CD14-positive monocyte (primary cell): Measurements from ENCODE around the gene VPS52. TPM values are rescaled to one million over a fixed set of nuclear protein-coding genes. Genes with fewer than 3 reads are reported as not detected.

ENCODE experiments used
- DNase-seq, 3 donors: peaks; one replicate each; pipeline ENCODE4 v3.0.0-alpha.2; 2011 to 2022
- H2AFZ ChIP-seq: 2 replicates; pipeline ENCODE4 v1.6.0; 2012; ENCODE audit warnings: mild to moderate bottlenecking, low read depth, low read length, inconsistent platforms; ENCODE audit not compliant: insufficient read depth, poor library complexity, severe bottlenecking
- H3K27ac ChIP-seq, 2 donors: 1 replicate in 1 of 2; 2 replicates in 1 of 2; pipeline ENCODE4 v1.5.1; 2012 to 2013; ENCODE audit warnings: low read length in 2 of 2, control low read depth in 1 of 2, inconsistent platforms in 1 of 2, low read depth in 1 of 2, mild to moderate bottlenecking in 1 of 2
- H3K27me3 ChIP-seq, 2 donors: one replicate each; pipeline versions ENCODE4 v1.6.0 to v1.6.1; 2011 to 2013; ENCODE audit warnings: low read length in 2 of 2; ENCODE audit not compliant: control insufficient read depth in 2 of 2, insufficient read depth in 2 of 2
- H3K36me3 ChIP-seq, 2 donors: replicated peaks in 1 of 2; 1 replicate in 1 of 2; 2 replicates in 1 of 2; pipeline versions ENCODE4 v1.5.1 to v1.6.1; 2012 to 2013; ENCODE audit warnings: low read length in 2 of 2, control low read depth in 1 of 2, inconsistent platforms in 1 of 2, mild to moderate bottlenecking in 1 of 2; ENCODE audit not compliant: insufficient read depth in 2 of 2, control insufficient read depth in 1 of 2
- H3K4me1 ChIP-seq, 2 donors: 1 replicate in 1 of 2; 2 replicates in 1 of 2; pipeline versions ENCODE4 v1.5.1 to v1.6.1; 2012 to 2013; ENCODE audit warnings: low read length in 2 of 2, control low read depth in 1 of 2, inconsistent platforms in 1 of 2, mild to moderate bottlenecking in 1 of 2, moderate library complexity in 1 of 2; ENCODE audit not compliant: insufficient read depth in 2 of 2, control insufficient read depth in 1 of 2
- H3K4me2 ChIP-seq: replicated peaks from 2 replicates; pipeline ENCODE3; 2012; ENCODE audit warnings: low read length, moderate library complexity, mild to moderate bottlenecking; ENCODE audit not compliant: poor library complexity, severe bottlenecking; ENCODE audit errors: extremely low read depth
- H3K4me3 ChIP-seq, 3 experiments: fragments of 200-600 bp in 1 of 3; sonication (generic) in 1 of 3; replicated peaks in 1 of 3; 1 replicate in 2 of 3; 2 replicates in 1 of 3; pipeline ENCODE4 v1.5.1; 2011 to 2013; ENCODE audit warnings: low read length in 3 of 3, mild to moderate bottlenecking in 3 of 3, control low read depth in 2 of 3, low read depth in 2 of 3, inconsistent platforms in 1 of 3, moderate library complexity in 1 of 3
- H3K79me2 ChIP-seq: 2 replicates; pipeline ENCODE4 v1.6.0; 2012; ENCODE audit warnings: mild to moderate bottlenecking, control low read depth, inconsistent platforms, low read length, moderate library complexity; ENCODE audit not compliant: insufficient read depth
- H3K9ac ChIP-seq: 2 replicates; pipeline ENCODE4 v1.6.0; 2017; ENCODE audit warnings: low read length, mild to moderate bottlenecking; ENCODE audit not compliant: insufficient read depth, poor library complexity, severe bottlenecking
- H3K9me3 ChIP-seq, 2 donors: replicated peaks in 1 of 2; 1 replicate in 1 of 2; 2 replicates in 1 of 2; pipeline versions ENCODE4 v1.5.1 to v1.6.1; 2012 to 2013; ENCODE audit warnings: low read length in 2 of 2, control low read depth in 1 of 2; ENCODE audit not compliant: control insufficient read depth in 1 of 2, insufficient read depth in 1 of 2
- H4K20me1 ChIP-seq: 2 replicates; pipeline ENCODE4 v1.6.0; 2012; ENCODE audit warnings: mild to moderate bottlenecking, low read length, control low read depth, moderate library complexity; ENCODE audit not compliant: insufficient read depth
- H3K27ac Mint-ChIP-seq, 7 donors: one replicate each; pipeline ENCODE4 v1.8.0; 2020; ENCODE audit warnings: mild to moderate bottlenecking in 7 of 7, mixed read lengths in 7 of 7, moderate library complexity in 6 of 7, inconsistent platforms in 2 of 7
- H3K27me3 Mint-ChIP-seq, 3 donors: one replicate each; pipeline ENCODE4 v1.8.0; 2021 to 2022; ENCODE audit warnings: low read depth in 3 of 3, mild to moderate bottlenecking in 3 of 3, mixed read lengths in 3 of 3, moderate library complexity in 3 of 3, inconsistent platforms in 1 of 3
- H3K36me3 Mint-ChIP-seq, 2 donors: one replicate each; pipeline ENCODE4 v1.8.0; 2020; ENCODE audit warnings: mixed read lengths in 2 of 2, inconsistent platforms in 1 of 2, mild to moderate bottlenecking in 1 of 2
- H3K4me1 Mint-ChIP-seq: one replicate; pipeline ENCODE4 v1.8.0; 2020; ENCODE audit warnings: mild to moderate bottlenecking, mixed read lengths
- H3K4me3 Mint-ChIP-seq, 2 donors: one replicate each; pipeline ENCODE4 v1.8.0; 2020; ENCODE audit warnings: mild to moderate bottlenecking in 2 of 2, mixed read lengths in 2 of 2, moderate library complexity in 1 of 2
- H3K9me3 Mint-ChIP-seq, 7 donors: one replicate each; pipeline ENCODE4 v1.8.0; 2020 to 2022; ENCODE audit warnings: mixed read lengths in 7 of 7, mild to moderate bottlenecking in 6 of 7, moderate library complexity in 6 of 7, inconsistent platforms in 2 of 7
- CTCF ChIP-seq: fragments of 200-600 bp; IDR thresholded peaks from one replicate; pipeline ENCODE4 v1.8.0; 2022; ENCODE audit warnings: antibody characterized with exemption, mild to moderate bottlenecking
- WGBS: methylation state at CpG from one replicate; pipeline ENCODE4 v1.1.5; 2013; ENCODE audit warnings: missing lambda C conversion rate; ENCODE audit not compliant: insufficient coverage; 5-methylcytosine and 5-hydroxymethylcytosine counted together
- intact Hi-C, 2 donors: fragments of 100-400 bp; cut with micrococcal nuclease; formaldehyde crosslinking; loops; one replicate each; pipeline versions ENCODE4 v1.15.0 to v1.15.1; 2023
- polyA minus RNA-seq: library from RNA; depleted of rRNA, polyadenylated mRNA; stranded (reverse); fragments of >200 nt; gene quantifications from 2 replicates; pipeline ENCODE4 v1.2.3, GENCODE V29; 2012
- polyA plus RNA-seq, 3 donors: library from polyadenylated mRNA; depleted of rRNA in 1 of 3; unstranded in 2 of 3; stranded (reverse) in 1 of 3; fragments of 300-500 nt in 2 of 3; fragments of >200 nt in 1 of 3; fragmentation: Illumina TruSeq in 2 of 3; gene quantifications; 1 replicate in 2 of 3; 2 replicates in 1 of 3; pipeline ENCODE4 v1.2.3, GENCODE V29; 2012 to 2021
- total RNA-seq, 12 experiments: library from RNA in 1 of 12; stranded (reverse) in 1 of 12; fragments of 120-200 nt in 1 of 12; gene quantifications; one replicate each; pipeline ENCODE4 v1.2.4 and lab custom pipeline; 2013 to 2026; ENCODE audit warnings: mixed read lengths in 6 of 12, inconsistent platforms in 1 of 12

The VPS52 gene
- total RNA-seq (2013), result 34.3 TPM
- polyA plus RNA-seq (100 to 1,000 TPM in 1 of 3 donors, 10 to 100 TPM in 2; 11.0 to 150 (median 14.5) TPM), polyA minus RNA-seq (24.9 and 36.5 TPM in 2 replicates), total RNA-seq (lab: John Stamatoyannopoulos, UW) (7.1 to 41.7 (median 27.7) reads per million in 11 experiments)

GRCh38 chr6:33271468-33272274 is at the start of gene VPS52, which contains the start of gene RPS18:
Gene VPS52, minus strand, starts transcription at chr6:33271876. Its CDS starts 201 bp downstream, at chr6:33271675.
Gene RPS18, plus strand, starts transcription at chr6:33272075. Its CDS starts 45 bp downstream, at chr6:33272120.
- Histone ChIP-seq H3K79me2 (peaks cover 63% of the 10 kb centered on the region), H3K36me3 (peaks cover 54 to 73% of the 10 kb centered on the region in 2 donors), H3K27me3 (no peaks in the 10 kb centered on the region), H3K4me3 (peak within 1 kb of the TSS; percentile 83 to 95 (median 91)), H3K4me1 (peaks cover 53 to 60% of the 10 kb centered on the region in 2 donors), H3K4me2 (peak within 1 kb of the TSS; percentile 79), H3K27ac (peak within 1 kb of the TSS; percentile 93 to 99), H4K20me1 (peaks cover 34% of the 10 kb centered on the region), H2AFZ (peak within 1 kb of the TSS; percentile 90), H3K9me3 (no peaks in the 10 kb centered on the region), H3K9ac (peak within 1 kb of the TSS; percentile 89)
- peak within 1 kb of the TSS; percentile 98 to 100 (median 100) for H3K27ac Mint-ChIP-seq
- H3K36me3 Mint-ChIP-seq, result peaks cover 58 to 66% of the 10 kb centered on the region in 2 donors
- H3K4me1 Mint-ChIP-seq, result peaks cover 58% of the 10 kb centered on the region
- no peaks in the 10 kb centered on the region for H3K9me3 Mint-ChIP-seq
- no peak for TF ChIP-seq CTCF
- H3K27me3 Mint-ChIP-seq, result no peaks in the 10 kb centered on the region
- intact Hi-C loops, result loop anchor here in 1 of 2 donors (2.0 kb wide), 1 partner anchor 17 kb away; the partner anchor contains the start of genes PFDN6 and WDR46
- under 1% methylated on average over 42 of the region's 48 CpGs for WGBS
- DNase-seq, result peak; percentile 98 to 100 (median 99)
- H3K4me3 Mint-ChIP-seq, result peak within 1 kb of the TSS; percentile 96 to 100

- H4K20me1 ChIP-seq, result peaks cover 38% of the 10 kb centered on the region
- no peak for DNase-seq
- H3K79me2 ChIP-seq, result peaks cover 55% of the 10 kb centered on the region
- H3K27me3 ChIP-seq, result no peaks in the 10 kb centered on the region
- peaks cover 28 to 35% of the 10 kb centered on the region in 2 donors for H3K36me3 ChIP-seq
- H3K4me2 ChIP-seq, result peak overlapping the region; percentile 100
- H3K9me3 Mint-ChIP-seq, result peaks cover 0 to 3% (median 1%) of the 10 kb centered on the region in 7 donors
- intact Hi-C loops, result no loop called here
- no peak overlapping the region for H3K9ac ChIP-seq
- H3K9me3 ChIP-seq, result no peaks in the 10 kb centered on the region
- peaks cover 57 to 69% of the 10 kb centered on the region in 2 donors for H3K4me1 ChIP-seq
- peaks cover 0 to 2% (median 0%) of the 10 kb centered on the region in 3 donors for H3K27me3 Mint-ChIP-seq
- no peak overlapping the region for H2AFZ ChIP-seq
- peak overlapping the region in 1 of 2 donors; percentile 84 for H3K27ac ChIP-seq
- no peak overlapping the region for H3K4me3 Mint-ChIP-seq
- peaks cover 30 to 37% of the 10 kb centered on the region in 2 donors for H3K36me3 Mint-ChIP-seq
- no peak for TF ChIP-seq CTCF
- H3K27ac Mint-ChIP-seq, result peak overlapping the region in 5 of 7 donors; percentile 30 to 79 (median 46)
- 82% methylated on average over 9 of the region's 9 CpGs for WGBS
- peaks cover 66% of the 10 kb centered on the region for H3K4me1 Mint-ChIP-seq
- H3K4me3 ChIP-seq, result peak overlapping the region in 1 of 3 experiments; percentile 95
Observed at GRCh38 chr6:33321227-33321626, 49.6 kb upstream of the VPS52 start.
